ENCODE results near the gene FKBP10.
A peak's percentile ranks its signal among the peaks of the same experiment; 100 is the strongest.

FKBP10 gene

DNA sequence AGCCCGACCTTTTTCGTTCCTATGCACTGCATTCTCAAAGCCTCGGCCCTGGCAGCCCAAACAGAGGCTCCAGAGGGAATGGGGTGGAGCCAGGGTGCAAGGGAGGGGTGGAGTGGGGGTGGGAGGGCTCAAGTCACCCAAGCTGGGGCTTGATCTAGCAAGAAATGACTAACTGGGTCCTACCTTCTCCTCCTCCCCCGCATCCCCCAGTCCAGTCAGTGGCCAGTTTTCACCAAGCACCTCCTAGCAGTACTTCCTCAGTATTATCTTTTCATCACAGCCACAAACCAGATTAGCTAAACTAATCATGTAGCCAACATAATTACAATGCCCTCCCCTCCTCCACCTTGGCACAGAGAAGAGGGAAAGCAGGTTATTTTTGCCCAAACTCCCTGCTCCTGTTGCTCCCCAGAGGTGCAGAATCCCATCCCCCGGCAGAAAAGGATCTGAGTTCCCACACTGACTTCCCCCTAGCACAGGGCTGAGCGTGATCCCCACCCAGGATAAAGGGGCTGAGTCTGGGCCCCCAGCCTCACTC is 28.5 kb upstream of the FKBP10 start:
- no peak for DNase-seq (ENCODE audit: low read depth)

DNA sequence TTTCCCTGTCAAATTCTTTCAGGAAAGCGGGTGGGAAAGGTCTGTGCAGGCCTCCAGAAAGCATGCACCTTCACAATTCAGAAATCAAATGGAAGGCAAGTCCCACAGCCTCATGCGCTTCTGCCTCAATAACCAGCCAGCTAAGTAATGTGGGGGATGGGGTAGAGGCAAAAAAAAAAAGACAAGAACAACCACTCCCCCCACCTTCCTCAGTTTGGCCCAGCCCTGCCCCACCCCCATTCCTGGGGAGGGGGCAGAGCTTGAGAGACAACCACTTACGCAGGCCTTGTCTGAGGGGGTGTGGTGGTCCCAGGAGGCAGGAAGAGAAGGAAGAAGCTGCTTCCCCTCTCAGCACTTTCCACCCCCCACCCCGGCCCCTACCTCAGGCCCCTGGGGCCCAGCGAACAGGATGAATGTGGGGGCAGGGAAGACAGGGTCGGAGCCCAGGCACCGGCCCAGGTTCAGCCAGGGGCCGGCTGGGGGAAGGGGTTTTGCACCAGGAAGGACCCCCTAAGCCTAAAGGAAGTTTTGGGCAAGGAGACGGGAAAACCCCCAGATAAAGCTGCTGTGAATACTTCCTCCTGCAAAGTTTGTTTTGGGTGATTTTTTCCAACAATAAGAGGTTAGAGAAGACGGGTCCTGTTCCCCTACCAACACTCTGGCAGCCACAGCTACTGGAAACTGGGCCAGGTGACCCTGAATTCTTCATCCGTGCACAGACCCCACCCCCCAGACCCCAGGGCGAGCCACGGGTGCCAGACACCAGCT is 27.5 kb upstream of the FKBP10 start:
- no peak for DNase-seq (ENCODE audit: low read depth)

DNA sequence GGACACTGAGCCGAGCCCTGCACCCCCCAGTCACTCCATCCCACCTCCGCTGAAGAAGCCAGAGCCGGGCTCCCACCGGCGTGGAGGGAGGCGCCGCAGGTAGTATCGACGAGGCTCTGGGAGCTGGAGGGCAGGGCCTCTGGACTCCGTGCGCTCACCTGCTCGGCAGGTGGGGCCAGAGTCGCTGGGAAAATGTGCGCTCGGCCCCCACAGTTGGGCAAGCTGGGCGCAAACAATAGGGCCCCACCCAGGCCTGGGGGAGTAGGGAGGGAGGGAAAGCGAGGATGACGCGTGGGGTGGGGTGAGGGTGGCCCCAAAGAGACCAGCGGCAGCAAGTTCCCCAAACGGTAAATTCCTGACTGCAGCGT is 27.0 kb upstream of the FKBP10 start:
- DNase-seq (ENCODE audit: low read depth), result no peak

DNA sequence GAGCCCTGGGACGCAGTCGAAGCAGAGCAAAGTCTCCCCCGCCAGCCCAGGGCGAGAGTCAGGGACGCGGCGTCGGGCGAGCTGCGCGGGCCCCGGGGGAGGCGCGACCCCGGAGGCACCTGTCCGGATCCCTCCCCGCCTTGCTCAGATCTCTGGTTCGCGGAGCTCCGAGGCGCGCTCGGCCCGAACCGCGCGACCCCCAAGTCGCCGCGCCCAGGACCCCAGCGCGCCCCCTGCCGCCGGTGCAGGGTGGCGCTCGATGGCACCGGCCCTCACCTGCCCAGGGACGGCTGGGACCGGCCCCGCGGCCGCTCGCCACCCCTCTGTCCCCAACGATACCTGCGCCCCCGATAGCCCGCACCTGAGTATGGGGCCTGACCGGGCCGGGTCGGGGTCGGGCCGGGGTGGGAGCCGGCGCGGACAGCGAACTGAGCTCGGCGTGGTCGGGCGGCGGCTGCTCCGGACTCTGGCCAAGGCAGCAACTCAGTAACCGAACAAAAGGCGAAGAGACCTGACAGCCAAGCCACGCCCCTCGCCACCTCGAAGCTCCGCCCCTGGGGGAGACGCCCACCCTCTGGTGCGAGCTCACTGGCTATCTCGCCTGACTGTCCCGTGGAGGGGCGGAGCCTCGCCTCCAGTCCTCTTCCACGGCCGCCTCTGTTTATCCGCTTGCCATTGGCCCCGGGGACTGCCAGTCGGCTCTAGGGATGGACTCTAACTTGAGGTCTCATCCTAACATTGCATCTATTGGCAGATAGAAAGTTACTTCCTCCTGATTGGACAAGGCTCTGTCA is 26.4 kb upstream of the FKBP10 start, which contains the start of gene JUP:
Gene JUP (minus strand): TSS at position 485 of the 794 bp plus-strand sequence. CDS start 14,857 bp downstream, outside the sequence.
- DNase-seq (ENCODE audit: low read depth), result peak; percentile 98

DNA sequence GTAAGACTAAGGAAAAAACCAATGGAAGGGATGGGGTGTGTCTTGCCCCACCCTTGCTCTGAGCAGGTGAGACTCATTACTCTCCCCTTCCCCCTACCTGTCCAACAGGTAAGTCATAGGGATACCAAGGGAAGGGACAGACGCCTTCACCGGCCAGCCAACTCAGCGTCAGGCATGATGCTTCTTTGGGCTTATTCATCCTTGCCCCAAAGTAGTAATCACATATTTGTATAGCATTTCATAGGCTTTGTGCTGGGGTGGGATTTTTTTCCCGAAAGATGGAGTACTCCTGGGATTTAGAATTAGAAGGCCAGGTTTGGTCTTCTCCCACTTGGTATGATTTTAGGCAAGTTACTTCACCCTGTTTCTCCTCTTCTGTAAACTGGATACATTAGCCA is 25.8 kb upstream of the FKBP10 start:
- DNase-seq (ENCODE audit: low read depth), result no peak

DNA sequence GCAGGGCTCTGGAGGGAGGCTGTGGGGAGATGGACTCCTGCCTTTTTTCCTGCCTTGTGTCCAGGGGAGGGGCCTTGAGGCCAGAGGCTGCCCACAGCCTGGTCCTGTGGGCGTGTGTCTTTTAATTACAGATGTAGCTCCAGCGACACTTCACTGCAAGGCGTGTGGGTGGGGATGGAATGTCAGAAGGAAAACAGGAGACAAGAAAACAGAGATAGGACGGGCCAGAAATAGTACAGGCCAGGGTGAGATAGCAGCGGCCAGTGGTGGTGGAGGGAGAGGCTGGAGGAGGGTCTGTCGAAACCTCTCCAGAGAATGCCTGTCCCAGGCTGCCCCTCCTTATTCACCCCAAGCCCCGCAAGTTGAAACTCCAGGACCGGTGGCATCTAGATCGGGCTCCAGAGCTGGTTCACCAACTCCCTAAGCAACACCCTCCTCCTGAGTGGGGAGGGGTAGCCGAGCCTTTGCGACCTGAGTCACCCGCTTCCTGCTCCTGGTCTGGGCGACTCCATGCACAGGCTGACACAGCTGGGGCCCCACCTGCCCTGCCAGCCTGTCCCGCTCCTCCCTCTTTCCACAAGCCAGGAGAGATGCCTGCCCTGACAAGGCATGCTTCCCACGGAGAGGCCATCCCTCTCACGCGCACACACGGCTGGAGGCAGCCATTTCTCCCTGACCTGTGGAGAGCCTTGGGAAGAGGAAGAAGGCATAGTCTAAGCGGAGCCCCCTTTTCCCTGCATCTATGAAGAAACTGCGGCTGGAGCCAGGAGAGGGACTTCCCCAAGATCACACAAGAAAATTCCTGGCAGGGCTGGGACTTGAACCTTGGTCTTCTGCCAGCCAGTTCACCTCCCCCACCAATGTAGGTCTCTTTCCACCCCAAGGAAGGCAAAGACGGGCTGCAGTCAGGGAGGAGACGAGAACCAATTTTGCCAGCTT is 19.7 kb upstream of the FKBP10 start:
- no peak for DNase-seq (ENCODE audit: low read depth)

DNA sequence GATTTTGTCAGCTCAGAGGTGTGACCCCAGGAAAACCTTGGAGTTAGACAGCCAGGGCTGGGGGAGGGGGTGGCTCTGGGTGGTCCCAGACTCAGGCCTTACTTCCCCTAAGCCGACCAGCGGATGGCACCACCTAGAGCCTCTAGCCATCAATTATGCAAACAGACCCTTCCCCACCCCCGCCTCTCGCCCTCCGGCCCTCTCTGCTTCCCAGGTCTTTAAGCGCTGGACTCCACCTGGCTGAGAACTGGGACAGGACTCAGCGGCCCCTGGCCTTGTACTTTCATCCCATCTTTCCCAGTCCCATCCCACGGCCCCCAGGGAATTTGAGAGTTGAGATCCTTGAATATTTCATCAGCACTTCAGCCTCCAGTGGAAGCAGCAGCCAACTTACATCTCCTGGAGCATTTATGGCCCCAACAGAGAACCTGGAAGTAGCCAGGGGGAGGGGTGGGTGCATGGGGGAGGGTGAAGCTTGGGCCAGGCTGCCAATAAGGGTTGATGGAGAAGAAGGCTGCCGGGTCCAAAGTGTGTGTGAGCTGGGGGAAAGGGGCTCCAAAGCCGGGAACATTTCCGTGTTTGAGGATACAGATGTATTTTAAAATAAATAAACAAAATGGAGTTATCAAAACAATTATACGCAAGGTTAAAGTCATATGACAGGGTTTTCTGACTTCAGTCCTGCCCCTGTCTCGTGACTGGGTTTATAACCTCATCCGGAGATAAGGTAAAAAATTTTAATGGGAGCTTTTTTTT is 18.8 kb upstream of the FKBP10 start:
- peak; percentile 19 for DNase-seq (ENCODE audit: low read depth)

DNA sequence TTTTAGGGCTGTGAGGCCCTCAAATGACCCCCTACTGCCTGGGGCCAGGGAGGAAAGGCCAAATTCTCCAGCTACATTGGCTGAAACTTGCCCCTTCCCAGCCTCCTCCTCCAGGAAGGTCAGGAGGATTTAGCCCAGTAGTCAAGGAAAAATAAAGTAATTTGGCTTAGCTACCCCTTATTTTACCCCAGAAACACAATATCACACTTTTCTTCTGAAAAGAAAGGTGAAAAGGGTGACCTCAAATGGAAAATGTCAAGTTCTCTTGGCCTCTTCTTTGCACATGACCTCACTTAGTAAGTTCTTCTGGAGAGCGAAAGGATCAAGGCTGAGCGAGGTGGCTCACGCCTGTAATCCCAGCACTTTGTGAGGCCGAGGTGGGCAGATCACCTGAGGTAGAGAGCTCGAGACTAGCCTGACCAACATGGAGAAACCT is 18.2 kb upstream of the FKBP10 start:
- no peak for DNase-seq (ENCODE audit: low read depth)

DNA sequence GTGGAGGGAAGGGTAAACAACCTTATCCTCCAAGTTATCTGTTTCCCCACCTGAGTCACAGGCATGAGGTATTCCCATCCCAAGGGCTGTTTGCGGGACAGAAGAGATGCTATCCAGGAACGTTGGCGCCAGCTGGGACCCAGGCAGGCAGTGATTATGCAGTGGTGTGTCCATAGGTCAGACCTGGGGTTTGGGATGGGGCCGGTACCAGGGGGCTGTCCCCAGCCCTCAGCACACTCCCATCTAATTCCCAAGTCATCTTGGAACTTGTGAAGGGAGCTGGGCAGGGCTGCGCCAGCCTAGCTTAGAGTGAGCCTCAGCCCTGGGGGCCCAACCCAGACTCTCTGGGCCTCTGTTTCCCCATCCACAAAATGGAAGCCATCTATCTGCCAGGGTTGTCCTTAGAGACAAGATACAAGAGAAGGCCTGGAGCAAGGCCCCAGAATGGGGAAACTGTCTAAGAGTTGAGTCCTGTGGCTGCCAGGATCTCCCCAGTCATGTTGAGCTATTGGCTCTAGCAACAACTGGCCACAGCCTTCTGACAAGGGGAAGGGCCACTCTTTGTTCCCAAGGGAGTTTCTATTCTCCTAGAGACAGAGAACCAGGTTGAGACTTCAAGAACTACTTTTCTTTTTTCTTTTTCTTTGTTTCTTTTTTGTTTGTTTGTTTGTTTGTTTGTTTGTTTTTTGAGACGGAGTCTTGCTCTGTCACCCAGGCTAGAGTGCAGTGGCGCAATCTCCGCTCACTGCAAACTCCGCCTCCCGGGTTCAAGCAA is 16.5 kb upstream of the FKBP10 start:
- no peak for DNase-seq (ENCODE audit: low read depth)

DNA sequence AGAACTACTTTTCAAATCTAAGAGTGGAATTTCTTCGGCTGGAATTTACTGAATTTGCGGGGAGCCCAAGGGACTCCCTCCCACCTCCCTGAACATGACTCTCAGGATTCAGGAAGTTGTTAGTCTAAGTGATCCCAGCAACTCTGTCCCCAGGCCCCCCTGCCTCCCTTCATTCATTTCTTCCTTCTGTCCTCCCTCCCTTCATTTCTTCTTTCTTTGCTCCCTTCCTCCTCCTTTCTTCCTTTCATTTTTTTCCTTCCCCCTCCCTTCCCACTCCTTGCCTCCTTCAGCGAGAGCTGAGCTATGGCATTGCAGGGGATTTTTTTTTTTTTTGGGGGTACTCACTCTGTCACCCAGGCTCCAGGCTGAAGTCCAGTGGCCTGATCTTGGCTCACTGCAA is 15.4 kb upstream of the FKBP10 start:
- no peak for DNase-seq (ENCODE audit: low read depth)

DNA sequence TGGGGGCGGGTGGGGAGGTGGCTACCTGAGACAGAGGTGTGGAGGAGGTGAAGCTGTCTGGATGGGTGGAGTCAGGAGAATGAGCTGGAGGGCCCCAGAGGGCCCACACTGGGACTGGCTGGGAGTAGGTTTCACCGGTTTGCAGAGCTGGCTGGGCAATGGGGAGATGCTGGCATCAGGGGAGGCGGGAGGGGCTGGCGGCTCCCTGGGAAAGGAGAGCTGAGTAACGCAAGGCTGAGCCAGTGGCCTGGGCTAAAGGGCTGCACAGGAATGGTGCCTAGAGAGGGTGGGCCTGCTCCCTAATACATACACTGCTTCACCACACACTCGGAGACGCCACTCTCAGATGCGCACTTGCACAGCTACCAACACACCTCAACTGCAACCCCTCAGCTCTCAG is 13.4 kb upstream of the FKBP10 start:
- DNase-seq (ENCODE audit: low read depth), result no peak

DNA sequence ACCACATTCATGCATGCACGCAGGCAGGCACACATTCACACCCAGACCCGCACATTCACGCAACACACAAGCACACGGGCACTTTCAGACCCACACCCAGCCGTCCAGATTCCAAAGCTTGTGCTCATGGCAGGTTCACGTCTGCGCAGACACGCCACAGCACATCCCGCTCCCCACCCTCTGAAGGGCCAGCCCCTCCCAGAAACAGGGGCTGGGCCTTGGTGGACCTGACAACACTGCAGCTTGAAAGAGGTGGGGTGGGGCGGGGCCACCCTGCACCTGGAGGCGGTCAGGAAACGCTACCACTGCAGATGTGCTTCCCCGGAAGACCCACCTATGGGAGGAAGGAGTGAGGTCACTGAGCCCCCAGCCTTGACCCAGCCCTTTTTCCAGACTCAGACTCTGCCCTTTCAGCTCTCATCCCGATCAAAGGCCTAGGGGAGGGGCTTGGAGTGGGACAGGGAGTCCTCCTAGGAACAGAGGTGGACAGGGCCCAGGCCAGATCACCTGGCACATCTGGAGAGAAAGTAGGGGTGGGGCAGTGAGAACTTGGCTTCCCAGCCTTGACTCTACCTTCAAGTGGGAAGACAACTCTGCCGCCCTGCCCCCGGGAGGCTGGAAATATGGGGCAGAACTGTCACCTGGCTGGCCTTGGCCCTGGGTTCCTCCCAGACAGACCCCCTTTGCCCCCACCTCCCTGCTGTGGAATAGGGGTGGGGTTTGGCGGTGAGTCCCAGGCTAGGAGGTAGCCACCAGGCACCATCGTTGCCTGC is 12.0 kb upstream of the FKBP10 start:
- DNase-seq (ENCODE audit: low read depth), result peak; percentile 39

DNA sequence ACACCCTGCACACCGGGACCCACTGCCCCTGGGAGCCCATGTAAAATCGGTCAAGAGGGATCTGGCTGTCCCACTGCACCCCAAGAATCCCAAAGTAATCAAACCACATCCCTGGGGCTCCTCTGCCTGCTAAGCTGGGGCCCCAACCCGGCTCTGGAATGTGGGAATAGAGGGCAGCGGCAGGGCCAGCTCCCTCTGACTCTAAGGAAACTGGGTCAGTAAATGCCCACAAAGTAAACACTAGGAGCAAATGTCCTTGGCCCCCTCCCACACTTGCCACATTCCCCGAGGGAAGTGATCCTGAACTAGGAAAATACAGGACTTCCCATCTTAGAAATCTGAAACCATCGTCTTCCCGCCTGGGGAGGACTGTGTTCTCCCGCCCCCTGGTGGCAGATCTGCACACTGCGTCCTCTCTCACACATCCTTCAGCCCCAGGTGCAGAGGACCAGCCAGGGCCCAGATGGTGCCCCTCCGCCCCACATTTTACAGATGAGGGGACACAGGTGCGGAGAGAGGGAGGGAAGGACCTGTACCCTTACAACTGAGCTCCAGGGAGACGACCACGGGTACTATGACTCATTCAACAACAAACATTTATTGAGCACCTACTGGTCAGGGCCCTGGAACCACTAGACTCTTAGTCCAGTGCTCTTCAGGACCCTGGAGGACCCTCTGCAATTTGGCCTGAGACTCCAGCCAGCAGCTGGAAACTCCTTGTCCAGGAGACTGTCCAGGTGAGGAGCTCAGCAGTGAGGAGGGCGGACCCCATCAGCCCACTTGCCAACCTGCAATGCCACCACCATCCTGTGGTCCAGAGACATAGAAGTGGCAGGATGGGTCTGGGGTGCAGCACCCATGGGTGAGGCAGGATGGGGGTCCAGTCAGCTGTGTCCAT is 11.2 kb upstream of the FKBP10 start:
- DNase-seq (ENCODE audit: low read depth), result peak; percentile 78

DNA sequence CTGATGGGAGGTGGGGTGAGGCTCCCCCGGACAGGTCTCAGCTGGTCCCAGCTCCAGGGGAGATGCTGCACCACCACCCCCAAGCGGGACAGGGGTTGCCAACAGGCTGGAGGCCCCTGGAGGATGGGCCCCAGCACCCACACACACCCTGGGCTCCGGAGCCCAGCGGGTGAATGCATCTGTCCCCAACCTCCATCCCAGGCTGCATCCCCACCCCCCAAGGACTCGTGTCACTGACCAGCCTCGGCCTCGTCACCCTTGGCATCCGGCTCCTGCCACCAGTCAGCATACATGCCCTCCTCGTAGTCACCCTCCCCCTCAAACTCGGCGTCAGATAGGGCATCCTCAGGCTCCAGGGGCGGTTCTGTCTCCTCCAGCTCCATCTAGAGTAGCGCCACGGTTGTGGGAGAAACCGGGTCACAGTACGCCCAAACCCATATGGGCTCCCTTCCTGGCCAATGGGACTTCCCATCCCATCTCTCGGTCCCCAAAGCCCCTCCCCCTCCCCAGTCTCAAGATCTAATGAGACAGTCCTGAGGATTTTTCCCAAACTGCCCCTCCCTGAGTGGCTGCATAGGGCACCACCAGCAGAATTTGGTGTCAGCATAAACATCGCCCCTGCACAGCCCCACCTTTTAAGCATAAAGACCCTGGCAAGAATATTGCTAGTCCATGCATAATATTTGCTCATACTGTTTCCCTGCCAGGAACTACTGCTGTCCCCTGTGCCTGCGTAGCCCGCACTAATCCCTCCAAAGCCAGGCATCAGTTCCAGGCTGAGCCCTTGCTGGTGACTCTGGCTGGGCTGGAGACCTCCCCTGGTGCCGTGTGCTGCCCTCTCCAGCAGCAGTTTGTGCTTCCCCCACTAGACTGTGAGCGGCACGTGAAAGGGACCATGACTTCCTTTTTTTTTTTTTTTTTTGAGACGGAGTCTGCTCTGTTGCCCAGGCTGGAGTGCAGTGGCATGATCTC is 9.5 kb upstream of the FKBP10 start:
- DNase-seq (ENCODE audit: low read depth), result no peak

DNA sequence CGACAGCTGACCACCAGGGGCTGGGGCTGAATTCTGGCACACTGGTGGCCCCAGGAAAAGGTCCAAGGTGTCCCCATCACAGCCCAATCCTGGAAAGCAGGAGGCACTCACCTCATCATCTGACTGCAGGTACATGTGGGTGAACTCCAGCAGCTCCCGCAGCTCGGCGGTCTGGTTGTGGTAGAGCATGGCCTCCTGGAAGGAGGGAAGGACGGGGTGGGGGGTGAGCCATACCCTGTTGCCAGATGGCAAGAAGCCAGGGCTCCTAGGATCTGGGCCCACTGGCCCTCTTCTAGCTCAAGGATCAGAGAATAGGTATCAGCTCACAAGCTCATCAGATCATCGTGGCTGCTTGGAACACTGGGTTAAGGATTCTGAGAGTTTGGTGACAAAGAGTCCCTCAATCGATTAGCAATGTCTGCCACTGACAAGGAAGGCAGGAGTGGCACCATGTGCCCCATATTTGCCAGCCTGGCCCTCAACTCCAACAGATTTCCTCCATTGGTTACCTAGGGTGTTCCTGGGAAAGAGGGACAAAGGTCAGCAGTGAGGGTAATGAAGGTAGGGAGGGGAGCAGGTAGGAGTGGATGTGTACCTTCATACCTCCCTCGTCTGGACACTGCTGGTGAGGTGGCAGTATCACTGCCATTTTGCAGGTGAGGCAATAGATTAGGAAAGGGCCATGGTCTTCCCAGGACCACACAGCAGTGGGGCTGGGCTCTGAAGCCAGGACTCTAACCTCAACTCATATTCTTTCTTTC is 5.9 kb upstream of the FKBP10 start:
- no peak for DNase-seq (ENCODE audit: low read depth)

DNA sequence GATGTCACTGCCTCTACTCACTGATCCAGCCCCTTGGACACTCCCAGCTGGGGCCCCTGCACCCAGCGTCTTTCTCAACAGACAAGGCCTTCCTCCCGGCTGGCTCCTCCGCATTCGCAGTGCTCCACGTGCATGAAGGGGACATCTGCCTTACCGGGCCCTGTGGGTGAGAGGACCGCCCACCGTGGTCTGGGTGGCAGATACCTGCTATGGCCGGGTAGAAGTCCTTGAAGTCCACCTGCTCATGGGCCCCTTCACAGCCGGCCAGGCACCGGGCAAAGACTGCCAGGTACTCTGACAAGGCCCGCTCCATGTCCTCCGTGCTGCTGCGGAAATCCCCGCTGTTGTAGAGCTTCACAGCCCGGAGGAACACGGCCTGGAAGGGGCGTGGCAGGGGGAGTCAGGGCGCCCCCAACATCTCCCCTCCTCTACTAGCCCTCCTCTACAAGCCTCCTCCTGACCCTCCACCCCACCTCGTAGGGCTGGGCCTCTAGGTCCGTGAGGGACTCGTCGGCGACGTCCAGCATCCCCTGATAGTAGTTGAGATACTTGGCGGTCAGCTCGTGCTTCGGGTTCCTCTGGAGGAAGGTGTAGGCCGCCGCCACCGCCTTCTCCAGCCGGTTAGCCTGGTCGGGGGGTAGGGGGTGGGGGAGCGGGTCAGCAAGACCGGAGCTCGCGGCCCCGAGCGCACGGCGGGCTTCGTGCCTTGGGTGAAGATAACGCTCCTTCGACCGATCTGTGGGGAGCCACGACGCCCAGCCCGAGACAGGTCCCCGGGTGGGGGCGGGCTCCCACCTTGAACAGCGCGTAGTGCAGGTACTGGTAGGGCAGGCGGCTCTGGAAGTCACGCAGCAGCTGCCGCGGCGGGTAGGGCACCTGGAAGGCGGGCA is 1.9 kb upstream of the FKBP10 start:
- no peak for DNase-seq (ENCODE audit: low read depth)

All from fibroblast of gingiva (primary cell).